ENCODE measurements around the gene MBNL3.

GRCh38 chrX:132489578-132490419 is 961 bp upstream of the MBNL3 start:
- TF ChIP-seq EZH2phosphoT487 (conservative IDR thresholded peaks at IDR 0.05; ENCODE audit: low read length) (no peak), CTCF (IDR thresholded peaks at IDR 0.05; ENCODE audit: insufficient read depth, low read length, poor library complexity, severe bottlenecking) (no peak)

Data from SU-DHL-6 (cell line).